NCI-H2081 treated with DMSO at 0.1 percent for 48 hours (cell line): ENCODE data around the gene MACROH2A1.

Experiments used
- DNase-seq: peaks from one replicate; lab custom pipeline; 2025; lab: John Stamatoyannopoulos, UW

The MACROH2A1 gene

DNA sequence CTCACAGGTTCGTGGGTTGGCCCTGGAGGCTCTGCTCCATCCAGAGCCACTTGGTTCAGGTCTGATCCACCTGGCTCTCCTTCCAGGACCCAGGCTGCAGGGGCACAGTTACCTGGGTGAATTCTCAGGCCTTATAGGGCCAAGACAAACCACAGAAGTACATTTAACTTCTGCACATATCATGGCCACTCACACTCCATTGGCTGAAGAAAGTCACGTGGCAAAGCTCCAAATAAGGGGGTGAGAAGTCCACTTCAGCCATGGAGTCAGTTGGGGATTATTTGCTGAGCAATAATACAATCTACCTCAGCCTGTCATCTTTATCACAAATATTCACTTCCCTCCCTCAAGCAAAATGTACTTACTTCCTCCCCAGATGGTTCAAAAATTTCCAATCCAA lies 83.6 kb downstream of the MACROH2A1 start:
- DNase-seq, result no peak

DNA sequence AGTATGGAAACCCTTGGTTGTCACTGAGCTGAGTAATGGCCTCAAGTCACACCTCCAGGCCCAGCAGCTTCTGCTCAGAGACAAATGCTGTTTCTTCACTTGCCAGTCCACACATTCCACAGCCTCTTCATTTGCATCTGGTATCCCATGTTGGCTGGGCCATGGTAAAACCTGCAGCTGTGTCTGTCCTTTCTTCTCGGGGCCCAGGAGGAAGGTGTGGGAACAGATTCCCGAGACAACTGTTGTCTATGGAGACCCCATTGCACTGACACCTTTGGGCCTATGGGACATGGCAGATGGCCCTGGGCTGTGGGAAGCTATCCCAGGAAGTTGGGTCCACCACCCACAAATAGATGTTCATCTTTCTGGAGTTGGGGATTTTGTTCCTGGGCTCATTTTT lies 85.1 kb downstream of the MACROH2A1 start:
- DNase-seq, result no peak

DNA sequence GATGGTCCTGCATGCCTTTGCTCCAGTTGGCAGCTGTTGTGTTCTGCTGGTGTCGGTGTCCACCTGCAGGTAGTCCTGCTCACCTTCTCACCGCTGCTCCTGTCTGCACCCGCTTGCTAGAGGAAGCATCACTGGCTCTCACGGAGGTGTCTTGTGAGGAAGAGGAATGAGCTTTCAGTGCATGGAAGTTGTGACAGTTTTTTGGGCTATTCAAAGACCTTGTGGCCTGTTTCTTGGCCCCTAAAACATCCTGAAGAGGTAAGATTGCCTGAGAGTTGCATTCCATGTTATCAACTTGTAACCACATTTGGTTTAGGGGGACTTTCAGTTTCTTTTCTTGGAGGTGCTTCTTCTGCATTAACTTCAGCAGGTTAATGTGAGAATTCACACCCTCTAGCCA lies 85.6 kb downstream of the MACROH2A1 start:
- no peak for DNase-seq

DNA sequence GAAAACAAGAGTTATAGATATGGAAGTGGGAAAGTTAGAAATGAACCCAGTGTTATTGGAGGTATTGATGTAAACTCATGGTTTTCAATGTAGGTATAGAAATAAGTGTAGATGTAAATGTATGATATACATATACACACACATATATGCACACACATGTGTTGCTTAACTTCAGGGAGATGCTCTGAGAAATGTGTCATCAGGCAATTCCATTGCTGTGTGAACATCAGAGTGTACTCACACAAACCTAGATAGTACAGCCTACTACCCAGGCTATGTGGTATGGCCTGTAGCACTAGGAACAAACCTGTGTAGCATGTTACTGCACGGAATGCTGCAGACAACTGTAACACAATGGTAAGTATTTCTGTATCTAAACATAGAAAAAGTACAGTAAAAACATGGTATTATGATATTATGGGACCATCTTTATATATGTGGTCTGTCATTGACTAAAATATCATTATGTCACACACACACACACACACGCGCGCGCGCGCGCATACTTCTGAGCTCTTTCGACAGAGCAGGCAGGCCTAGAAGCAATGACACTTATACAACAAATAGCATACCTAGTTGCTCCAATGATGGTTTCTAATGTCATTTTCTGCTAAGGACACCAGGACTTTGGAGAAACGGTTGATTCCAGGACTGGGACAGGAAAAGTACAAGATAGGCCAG lies 86.6 kb downstream of the MACROH2A1 start:
- DNase-seq, result no peak

DNA sequence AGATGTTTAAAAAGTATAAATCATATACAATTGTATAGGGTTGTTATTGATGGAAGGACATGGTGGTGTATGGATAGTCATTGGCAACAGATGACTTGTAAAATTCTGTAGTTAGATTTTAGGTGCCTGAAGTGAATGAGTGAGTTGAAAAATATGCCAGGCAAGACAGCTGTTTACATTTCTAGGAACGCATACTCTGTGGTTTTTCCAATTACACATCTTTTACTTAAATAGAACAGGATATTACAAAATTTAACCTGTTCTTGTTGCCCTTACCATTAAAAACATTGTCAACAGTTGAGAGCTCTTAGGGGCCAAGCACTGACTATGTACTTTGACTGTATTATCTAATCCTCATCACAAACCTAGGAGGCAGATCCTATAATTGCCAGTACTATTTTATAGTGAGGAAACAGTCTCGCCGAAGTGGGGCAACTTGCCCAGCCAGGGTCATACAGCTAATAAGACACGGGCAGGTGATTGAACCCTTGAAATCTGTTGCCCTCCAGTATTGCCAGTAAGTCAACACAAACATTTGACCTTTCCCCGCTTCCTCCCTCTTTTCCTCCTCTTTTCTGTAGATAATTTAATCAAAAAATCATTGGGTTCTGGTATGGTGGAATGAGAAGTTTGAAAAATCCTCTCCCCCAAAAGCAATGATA lies 88.6 kb downstream of the MACROH2A1 start:
- no peak for DNase-seq

DNA sequence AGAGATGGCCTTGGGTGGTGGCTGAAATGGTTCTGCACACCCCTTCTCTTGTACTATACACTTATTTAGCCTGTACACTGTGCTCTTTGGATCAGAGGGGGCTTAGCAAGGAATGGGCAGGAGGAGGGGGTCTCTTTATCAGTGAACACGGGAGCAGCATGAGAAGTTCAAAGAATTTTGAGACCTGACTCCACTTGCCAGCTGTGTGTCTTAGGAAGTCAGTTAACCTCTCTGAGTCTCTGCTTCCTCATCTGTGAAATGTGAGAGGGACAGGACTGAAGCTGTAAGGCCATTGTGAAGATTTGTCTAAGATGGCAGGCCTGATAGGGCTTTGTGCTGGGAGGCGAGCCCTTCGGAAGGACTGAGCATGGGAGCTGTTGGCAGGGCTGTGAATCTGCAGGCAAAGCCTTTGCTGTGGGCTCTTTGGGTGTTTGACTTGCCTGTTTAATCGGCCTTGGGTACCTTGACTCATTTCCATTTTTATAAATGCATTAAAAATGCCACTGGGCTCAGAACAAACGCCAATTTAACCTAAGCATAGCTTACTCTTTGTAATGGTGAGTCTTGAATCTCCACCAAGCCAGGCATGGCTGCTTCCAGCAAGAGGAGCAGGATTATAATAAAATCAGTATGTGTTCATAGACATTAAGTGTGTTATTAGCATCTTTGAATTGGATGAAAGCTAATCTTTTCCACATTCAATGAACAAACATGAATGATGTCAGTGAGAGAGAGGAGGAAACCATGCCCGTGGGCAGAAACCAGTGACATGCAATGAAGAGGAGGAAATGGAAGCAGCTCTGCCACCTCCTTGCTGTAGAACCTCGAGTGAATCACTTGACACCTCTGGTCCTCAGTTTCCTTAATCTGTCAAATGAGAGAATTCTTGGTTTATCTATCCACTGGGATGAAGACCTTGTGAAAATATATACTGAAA lies 89.4 kb downstream of the MACROH2A1 start:
- no peak for DNase-seq

- DNase-seq, result no peak
These were observed 90.3 kb downstream of the MACROH2A1 start for GRCh38 chr5:135308752-135309151.

GRCh38 chr5:135308245-135308644 lies 90.8 kb downstream of the MACROH2A1 start:
- no peak for DNase-seq

GRCh38 chr5:135307143-135307903 lies 91.7 kb downstream of the MACROH2A1 start:
- DNase-seq, result no peak

DNA sequence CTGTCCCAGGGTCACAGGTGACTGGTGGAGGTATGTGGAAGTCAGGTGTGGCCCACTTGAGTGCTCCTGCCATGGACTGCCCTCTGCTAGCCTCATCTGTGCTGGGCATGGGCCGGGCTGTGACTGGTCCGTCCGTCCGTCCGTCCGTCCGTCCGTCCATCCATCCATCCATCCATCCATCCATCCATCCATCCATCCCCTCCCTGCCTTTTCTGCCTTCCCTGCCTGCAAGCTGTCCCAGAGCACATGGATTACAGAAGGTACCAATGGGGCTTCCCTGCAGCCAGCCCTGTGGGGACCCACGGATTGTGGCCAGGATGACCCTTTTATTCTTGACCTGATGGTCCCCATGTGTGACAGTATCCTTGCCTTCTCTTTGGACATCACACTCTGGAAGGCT lies 92.5 kb downstream of the MACROH2A1 start:
- DNase-seq, result no peak

DNA sequence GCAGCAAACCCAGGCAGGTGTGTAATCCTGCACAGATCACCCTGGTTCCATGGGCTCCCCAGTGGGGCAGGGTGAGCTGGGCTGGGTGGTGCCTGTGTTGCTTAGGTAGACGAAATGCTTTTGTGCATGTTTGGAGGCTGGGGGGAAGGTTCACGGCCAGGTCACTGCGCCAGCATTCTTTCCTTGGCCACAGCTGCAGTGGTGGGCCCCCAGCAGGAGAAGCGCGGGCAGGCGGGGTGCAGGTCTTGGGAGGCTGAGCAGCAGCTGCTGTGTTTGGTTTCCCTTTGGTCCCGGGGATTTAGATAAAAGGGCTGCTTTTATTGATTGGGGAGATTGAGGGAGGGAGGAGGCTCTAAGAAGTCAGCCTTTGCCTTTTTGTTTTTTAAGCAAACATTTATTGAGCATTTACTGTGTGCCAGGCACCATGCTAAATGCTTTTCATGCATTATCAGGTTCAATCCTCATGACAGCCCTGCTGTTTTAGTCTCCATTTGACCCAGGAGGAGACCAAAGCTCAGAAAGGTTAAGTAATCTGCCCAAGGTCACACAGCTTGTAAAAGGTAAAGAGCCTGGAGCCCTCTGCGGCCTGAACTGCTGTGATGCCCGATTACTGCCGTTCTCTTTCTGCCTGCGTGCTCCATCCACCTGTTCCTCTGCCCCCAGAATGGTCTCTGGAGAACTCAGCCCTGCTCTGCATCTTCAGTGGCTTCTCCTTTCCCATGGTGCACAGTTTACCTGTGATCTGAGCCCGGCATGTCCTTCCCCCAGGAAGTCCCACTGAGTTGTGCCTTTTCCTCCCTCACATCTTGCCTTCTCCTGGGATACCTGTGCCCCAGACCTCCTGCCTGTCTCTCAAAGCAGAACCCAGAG lies 94.4 kb downstream of the MACROH2A1 start:
- DNase-seq, result no peak

DNA sequence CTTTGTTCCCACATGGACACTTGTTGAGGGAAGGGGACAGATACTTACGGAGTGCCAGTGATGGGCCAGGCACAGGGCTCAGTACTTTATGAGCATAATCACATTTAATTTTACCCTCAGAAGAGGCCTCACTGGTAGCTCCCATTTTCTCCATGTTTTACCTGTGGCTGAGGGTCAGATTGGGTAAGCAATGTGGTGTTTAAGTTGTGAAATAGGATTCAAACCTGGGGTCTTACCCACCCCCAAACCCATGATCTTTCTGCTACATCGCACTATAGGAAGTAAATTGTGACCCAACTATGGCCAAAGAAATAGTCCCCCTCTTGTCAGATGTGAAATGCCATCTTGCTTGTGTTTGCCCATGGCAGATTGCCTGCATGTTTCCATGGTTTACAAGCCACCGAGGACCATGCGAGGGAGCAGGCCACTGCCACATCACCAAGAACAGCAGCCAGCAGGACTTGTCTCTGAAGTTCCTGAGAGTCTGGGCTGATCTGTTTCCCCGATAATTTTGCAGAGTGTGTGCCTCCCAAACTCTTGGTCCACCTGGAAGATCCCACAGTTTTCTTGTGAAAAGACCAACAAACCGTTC lies 95.4 kb downstream of the MACROH2A1 start:
- no peak for DNase-seq

DNA sequence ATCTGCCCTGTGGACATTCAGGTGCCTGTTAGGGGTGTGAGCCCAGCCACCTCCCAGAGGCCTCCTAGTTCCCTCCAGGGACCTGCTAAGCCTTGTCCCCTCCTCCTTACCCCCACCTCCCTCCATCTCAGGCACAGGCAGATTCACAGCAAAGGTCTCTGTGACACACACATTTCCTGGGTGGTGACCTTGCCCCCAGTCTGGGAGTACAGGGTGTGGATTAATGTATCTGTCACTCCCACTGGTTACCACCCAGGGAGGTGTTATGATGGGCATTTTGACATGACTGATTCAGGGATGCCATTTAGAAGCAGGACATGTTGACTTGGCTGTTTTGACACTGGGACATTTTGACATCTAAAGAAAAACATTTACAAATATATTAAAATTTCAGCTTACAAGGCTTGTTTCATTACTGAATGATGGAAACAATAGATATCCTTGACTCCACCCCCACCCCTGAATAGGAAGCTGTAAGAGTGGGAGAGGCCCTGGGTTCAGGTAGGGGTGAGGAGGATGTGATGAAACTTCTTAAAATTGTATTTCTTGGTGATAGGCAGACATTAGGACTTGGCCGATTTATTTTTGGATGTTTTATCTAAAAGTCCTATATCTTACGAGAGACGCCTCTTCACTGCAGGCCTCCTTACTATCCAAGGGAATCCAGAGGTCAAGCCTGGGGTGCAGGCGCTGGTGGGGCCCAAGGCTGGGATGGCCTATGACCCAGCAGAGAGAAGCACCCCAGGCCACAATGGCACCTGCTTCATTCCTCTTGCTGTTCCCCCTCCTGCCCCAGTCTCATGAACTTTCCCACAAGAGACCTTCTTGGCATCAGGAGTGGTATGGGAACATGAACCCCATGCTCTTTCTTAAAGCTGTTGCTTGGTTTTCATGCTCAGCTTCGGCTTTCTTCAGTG lies 101.9 kb downstream of the MACROH2A1 start:
- DNase-seq, result no peak

- no peak for DNase-seq
These were observed 103.2 kb downstream of the MACROH2A1 start for GRCh38 chr5:135295852-135296251.

- DNase-seq, result no peak
These were observed 104.2 kb downstream of the MACROH2A1 start for GRCh38 chr5:135294793-135295192.

DNA sequence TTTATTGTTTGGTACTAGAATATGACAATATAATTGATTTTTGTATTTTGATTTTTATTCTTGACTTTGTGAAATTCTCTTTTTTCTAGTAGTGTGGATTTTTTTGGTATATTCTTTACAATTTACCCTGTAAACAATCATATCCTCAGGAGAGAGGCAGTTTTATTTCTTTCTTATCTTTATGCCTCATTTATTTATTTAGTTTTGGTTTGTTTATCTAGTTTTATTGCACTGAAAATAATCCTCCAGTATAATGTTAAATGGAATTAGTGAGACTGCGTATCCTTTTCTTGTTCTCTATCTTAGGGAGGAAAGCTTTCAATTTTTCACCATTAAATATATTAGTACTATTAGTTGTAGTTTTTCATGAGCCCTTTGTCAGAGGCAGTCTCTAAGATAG lies 109.4 kb downstream of the MACROH2A1 start:
- no peak for DNase-seq

GRCh38 chr5:135287551-135287950 lies 111.5 kb downstream of the MACROH2A1 start:
- no peak for DNase-seq
